HFFc6 (cell line): ENCODE measurements around the gene TMEM114. TPM values are rescaled to one million over a fixed set of nuclear protein-coding genes. Genes with fewer than 3 reads are reported as not detected.

Experiments used
- DNase-seq: peaks from one replicate; pipeline ENCODE4 v3.0.0-alpha.2; 2018
- H3K27ac Mint-ChIP-seq: 2 replicates; pipeline ENCODE4 v1.8.0; 2020; ENCODE audit warnings: mild to moderate bottlenecking, mixed read lengths
- H3K27me3 Mint-ChIP-seq: 2 replicates; pipeline ENCODE4 v1.8.0; 2021; ENCODE audit warnings: mild to moderate bottlenecking, moderate library complexity, mixed read lengths; ENCODE audit not compliant: insufficient read depth
- H3K36me3 Mint-ChIP-seq: 2 replicates; pipeline ENCODE4 v1.8.0; 2021; ENCODE audit warnings: low read depth, mixed read lengths
- H3K4me1 Mint-ChIP-seq: 2 replicates; pipeline ENCODE4 v1.8.0; 2020; ENCODE audit warnings: low read depth, mixed read lengths
- H3K4me3 Mint-ChIP-seq: 2 replicates; pipeline ENCODE4 v1.8.0; 2020; ENCODE audit warnings: mild to moderate bottlenecking, moderate library complexity, mixed read lengths
- H3K9me3 Mint-ChIP-seq: 2 replicates; pipeline ENCODE4 v1.8.0; 2020; ENCODE audit warnings: mild to moderate bottlenecking, mixed read lengths
- total RNA-seq, 6 experiments: library from RNA; stranded (reverse); fragmentation: NEBNext Ultra II Directional; extraction: Animal tissue kit (Norgen Biotek cat#: 25700); gene quantifications; 2 replicates in 1 of 6; 3 replicates in 5 of 6; pipeline ENCODE4 v1.2.3, GENCODE V29; 2021
- TF ChIP-seq, protein P1 (sequence below): fragments of 200-600 bp; sonication (generic); IDR thresholded peaks from 2 replicates; pipeline ENCODE4 v1.5.0; 2021; ENCODE audit warnings: antibody characterized with exemption, mild to moderate bottlenecking

The TMEM114 gene
- total RNA-seq, 6 experiments from 2014 or later: not detected

DNA sequence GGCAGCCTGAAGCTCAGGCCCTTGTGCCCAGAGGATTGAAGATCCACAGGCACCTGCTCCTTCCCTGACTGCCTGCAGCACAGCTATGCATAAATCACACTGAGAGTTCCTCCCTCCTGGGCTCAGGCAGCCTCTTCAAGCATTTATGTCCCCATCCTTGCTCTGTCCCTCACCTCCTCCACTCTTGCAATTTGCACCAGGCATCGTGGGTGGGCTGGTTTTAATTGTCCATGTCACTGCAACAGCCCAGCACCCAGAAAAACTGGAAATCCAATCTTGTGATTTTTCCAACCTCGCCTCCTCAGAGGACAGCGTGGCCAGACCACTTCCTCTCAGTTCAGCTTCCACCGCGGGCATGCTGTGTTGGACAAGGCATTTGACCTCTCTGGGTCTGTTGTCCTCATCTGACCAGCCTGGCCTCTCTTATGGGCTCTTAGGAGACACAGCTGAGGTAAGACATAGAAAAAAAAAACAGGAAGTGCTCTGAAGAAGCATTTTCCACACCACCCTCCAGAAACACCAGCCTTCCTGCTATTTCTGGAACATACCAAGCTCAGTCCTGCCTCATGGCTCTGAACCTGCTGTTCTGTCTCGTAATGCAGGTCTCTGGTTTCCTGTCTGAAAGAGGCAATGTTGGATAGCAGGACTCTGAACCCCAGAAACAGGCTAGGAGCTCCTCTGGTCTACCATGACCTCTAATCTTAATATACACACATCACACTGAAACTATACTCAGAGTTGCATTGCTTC is 8.3 kb downstream of the TMEM114 start:
- TF ChIP-seq, protein P1, sequence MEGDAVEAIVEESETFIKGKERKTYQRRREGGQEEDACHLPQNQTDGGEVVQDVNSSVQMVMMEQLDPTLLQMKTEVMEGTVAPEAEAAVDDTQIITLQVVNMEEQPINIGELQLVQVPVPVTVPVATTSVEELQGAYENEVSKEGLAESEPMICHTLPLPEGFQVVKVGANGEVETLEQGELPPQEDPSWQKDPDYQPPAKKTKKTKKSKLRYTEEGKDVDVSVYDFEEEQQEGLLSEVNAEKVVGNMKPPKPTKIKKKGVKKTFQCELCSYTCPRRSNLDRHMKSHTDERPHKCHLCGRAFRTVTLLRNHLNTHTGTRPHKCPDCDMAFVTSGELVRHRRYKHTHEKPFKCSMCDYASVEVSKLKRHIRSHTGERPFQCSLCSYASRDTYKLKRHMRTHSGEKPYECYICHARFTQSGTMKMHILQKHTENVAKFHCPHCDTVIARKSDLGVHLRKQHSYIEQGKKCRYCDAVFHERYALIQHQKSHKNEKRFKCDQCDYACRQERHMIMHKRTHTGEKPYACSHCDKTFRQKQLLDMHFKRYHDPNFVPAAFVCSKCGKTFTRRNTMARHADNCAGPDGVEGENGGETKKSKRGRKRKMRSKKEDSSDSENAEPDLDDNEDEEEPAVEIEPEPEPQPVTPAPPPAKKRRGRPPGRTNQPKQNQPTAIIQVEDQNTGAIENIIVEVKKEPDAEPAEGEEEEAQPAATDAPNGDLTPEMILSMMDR: no peak
- no peaks in the 10 kb centered on the region for H3K36me3 Mint-ChIP-seq
- H3K27me3 Mint-ChIP-seq: peaks cover 19% of the 10 kb centered on the region
- no peaks in the 10 kb centered on the region for H3K9me3 Mint-ChIP-seq
- no peak overlapping the region for H3K4me3 Mint-ChIP-seq
- H3K27ac Mint-ChIP-seq: no peak overlapping the region
- no peak for DNase-seq
- H3K4me1 Mint-ChIP-seq: peaks cover 10% of the 10 kb centered on the region

DNA sequence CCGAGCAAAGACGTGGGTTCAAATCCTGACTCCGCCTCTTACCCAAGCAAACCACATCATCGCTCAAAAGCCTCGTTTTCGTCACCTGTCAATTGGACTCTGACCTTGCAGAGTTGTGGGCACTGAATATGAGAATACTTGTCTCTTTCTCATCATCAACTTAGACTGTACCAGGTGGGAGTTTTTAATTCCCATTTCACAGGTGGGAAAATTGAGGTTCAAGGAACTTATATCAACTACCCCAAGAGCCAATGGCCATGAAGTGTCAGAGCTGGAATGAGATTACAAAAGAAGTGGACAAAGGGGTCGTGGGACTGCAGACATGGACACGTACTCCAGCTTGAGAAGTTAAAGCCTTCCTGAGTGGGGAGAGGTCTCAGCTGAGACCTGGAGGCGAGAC is 10.8 kb downstream of the TMEM114 start:
- H3K27ac Mint-ChIP-seq: no peak overlapping the region
- no peaks in the 10 kb centered on the region for H3K36me3 Mint-ChIP-seq
- H3K9me3 Mint-ChIP-seq: no peaks in the 10 kb centered on the region
- TF ChIP-seq, protein P1: no peak
- DNase-seq: no peak
- H3K27me3 Mint-ChIP-seq: peaks cover 17% of the 10 kb centered on the region
- H3K4me3 Mint-ChIP-seq: no peak overlapping the region
- peaks cover 10% of the 10 kb centered on the region for H3K4me1 Mint-ChIP-seq

GRCh38 chr16:8577678-8578304 is 12.5 kb downstream of the TMEM114 start:
- TF ChIP-seq, protein P1: no peak
- Mint-ChIP-seq H3K36me3 (no peaks in the 10 kb centered on the region), H3K9me3 (no peaks in the 10 kb centered on the region), H3K27ac (no peak overlapping the region), H3K4me1 (peaks cover 9% of the 10 kb centered on the region), H3K4me3 (no peak overlapping the region), H3K27me3 (peaks cover 14% of the 10 kb centered on the region)
- DNase-seq: no peak

GRCh38 chr16:8576141-8577004 is 13.9 kb downstream of the TMEM114 start:
- no peaks in the 10 kb centered on the region for H3K36me3 Mint-ChIP-seq
- TF ChIP-seq, protein P1: no peak
- no peak for DNase-seq
- H3K27ac Mint-ChIP-seq: no peak overlapping the region
- H3K9me3 Mint-ChIP-seq: no peaks in the 10 kb centered on the region
- no peak overlapping the region for H3K4me3 Mint-ChIP-seq
- peaks cover 14% of the 10 kb centered on the region for H3K4me1 Mint-ChIP-seq
- H3K27me3 Mint-ChIP-seq: peaks cover 7% of the 10 kb centered on the region

GRCh38 chr16:8575399-8575798 is 14.9 kb downstream of the TMEM114 start:
- TF ChIP-seq, protein P1: no peak
- Mint-ChIP-seq H3K27me3 (peaks cover 7% of the 10 kb centered on the region), H3K4me3 (no peak overlapping the region), H3K9me3 (no peaks in the 10 kb centered on the region), H3K27ac (no peak overlapping the region), H3K4me1 (peaks cover 23% of the 10 kb centered on the region), H3K36me3 (no peaks in the 10 kb centered on the region)
- DNase-seq: no peak
